ENCODE data around the gene KRT13. TPM values are rescaled to one million over a fixed set of nuclear protein-coding genes. Genes with fewer than 3 reads are reported as not detected.

KRT13 gene
- total RNA-seq, 2 donors from 2014 or later: not detected

- Histone ChIP-seq H3K36me3 (ENCODE audit: control insufficient read depth, insufficient read depth, low read length) (no peaks in the 10 kb centered on the region), H3K4me3 (ENCODE audit: low read length) (no peak overlapping the region), H3K9ac (ENCODE audit: extremely low read depth, low read length, poor library complexity, severe bottlenecking) (no peak overlapping the region), H3K27me3 (ENCODE audit: control insufficient read depth, insufficient read depth, low read length, poor library complexity, severe bottlenecking) (no peaks in the 10 kb centered on the region), H3K9me3 (ENCODE audit: control insufficient read depth, low read length) (no peaks in the 10 kb centered on the region), H3K4me1 (ENCODE audit: control insufficient read depth, insufficient read depth, low read length) (peaks cover 20% of the 10 kb centered on the region), H3K27ac (ENCODE audit: low read depth, low read length) (no peak overlapping the region)
- Mint-ChIP-seq H3K27me3 (ENCODE audit: insufficient read depth) (no peaks in the 10 kb centered on the region), H3K36me3 (ENCODE audit: low read depth) (no peaks in the 10 kb centered on the region), H3K27ac (peak overlapping the region; percentile 88), H3K4me1 (peaks cover 80% of the 10 kb centered on the region), H3K9me3 (no peaks in the 10 kb centered on the region), H3K4me3 (no peak overlapping the region)
- WGBS, 2 experiments (ENCODE audit: insufficient coverage in 1 of 2, insufficient read length in 1 of 2): 88 to 94% methylated on average over 4 to 7 of the region's 7 CpGs
- DNase-seq: no peak
- TF ChIP-seq, protein P1, sequence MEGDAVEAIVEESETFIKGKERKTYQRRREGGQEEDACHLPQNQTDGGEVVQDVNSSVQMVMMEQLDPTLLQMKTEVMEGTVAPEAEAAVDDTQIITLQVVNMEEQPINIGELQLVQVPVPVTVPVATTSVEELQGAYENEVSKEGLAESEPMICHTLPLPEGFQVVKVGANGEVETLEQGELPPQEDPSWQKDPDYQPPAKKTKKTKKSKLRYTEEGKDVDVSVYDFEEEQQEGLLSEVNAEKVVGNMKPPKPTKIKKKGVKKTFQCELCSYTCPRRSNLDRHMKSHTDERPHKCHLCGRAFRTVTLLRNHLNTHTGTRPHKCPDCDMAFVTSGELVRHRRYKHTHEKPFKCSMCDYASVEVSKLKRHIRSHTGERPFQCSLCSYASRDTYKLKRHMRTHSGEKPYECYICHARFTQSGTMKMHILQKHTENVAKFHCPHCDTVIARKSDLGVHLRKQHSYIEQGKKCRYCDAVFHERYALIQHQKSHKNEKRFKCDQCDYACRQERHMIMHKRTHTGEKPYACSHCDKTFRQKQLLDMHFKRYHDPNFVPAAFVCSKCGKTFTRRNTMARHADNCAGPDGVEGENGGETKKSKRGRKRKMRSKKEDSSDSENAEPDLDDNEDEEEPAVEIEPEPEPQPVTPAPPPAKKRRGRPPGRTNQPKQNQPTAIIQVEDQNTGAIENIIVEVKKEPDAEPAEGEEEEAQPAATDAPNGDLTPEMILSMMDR (conservative IDR thresholded peaks at IDR 0.05): no peak
Measured at GRCh38 chr17:41536741-41537613, 31.6 kb upstream of the KRT13 start.

DNA sequence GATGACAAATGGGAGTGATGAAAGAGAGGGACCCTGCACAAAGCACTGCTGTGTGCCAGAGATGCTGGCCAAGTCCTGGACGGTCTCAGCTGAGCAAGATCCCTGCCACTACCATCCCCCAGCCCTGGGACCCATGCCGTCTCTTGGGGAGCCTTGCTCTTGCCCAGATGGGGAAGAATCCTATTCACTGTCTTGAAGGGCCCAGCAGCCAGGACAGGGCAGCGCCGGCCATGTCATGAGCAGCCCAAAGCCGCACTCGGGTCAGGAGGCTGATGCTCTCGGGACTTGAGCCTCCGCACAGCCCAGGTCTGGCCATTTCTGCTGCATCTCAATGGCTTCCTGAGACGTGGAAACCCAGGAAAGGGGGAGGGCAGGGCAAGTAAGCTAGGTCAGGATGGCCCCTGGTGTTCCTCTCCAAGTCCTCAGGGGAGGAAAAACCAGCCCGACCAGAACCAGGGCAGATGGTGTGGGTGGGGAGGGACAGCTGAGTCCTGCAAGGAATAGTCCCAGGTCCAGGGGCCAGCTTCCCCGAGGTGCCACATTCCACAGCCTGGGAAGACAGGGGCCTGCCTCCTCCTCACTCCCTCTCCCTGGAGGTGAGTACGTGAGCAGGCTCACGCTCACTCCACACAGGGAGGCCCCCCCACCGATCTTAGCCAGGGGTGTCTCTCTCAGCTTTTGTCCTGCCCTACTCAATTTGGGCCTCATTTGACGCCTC, 30.5 kb upstream of the KRT13 start:
- H3K27ac ChIP-seq (ENCODE audit: low read depth, low read length): no peak overlapping the region
- 75 to 89% methylated on average over 8 to 15 of the region's 15 CpGs for WGBS, 2 experiments (ENCODE audit: insufficient coverage in 1 of 2, insufficient read length in 1 of 2)
- peaks cover 24% of the 10 kb centered on the region for H3K4me1 ChIP-seq (ENCODE audit: control insufficient read depth, insufficient read depth, low read length)
- H3K4me1 Mint-ChIP-seq: peaks cover 80% of the 10 kb centered on the region
- H3K36me3 Mint-ChIP-seq (ENCODE audit: low read depth): no peaks in the 10 kb centered on the region
- H3K27me3 ChIP-seq (ENCODE audit: control insufficient read depth, insufficient read depth, low read length, poor library complexity, severe bottlenecking): no peaks in the 10 kb centered on the region
- no peak overlapping the region for H3K9ac ChIP-seq (ENCODE audit: extremely low read depth, low read length, poor library complexity, severe bottlenecking)
- no peaks in the 10 kb centered on the region for H3K27me3 Mint-ChIP-seq (ENCODE audit: insufficient read depth)
- TF ChIP-seq, protein P1 (conservative IDR thresholded peaks at IDR 0.05): no peak
- H3K4me3 ChIP-seq (ENCODE audit: low read length): no peak overlapping the region
- peak; percentile 95 for DNase-seq
- H3K4me3 Mint-ChIP-seq: no peak overlapping the region
- no peaks in the 10 kb centered on the region for H3K9me3 Mint-ChIP-seq
- H3K36me3 ChIP-seq (ENCODE audit: control insufficient read depth, insufficient read depth, low read length): no peaks in the 10 kb centered on the region
- no peaks in the 10 kb centered on the region for H3K9me3 ChIP-seq (ENCODE audit: control insufficient read depth, low read length)
- H3K27ac Mint-ChIP-seq: no peak overlapping the region

GRCh38 chr17:41534899-41535546, 29.6 kb upstream of the KRT13 start:
- Histone ChIP-seq H3K9me3 (ENCODE audit: control insufficient read depth, low read length) (no peaks in the 10 kb centered on the region), H3K27ac (ENCODE audit: low read depth, low read length) (no peak overlapping the region), H3K4me3 (ENCODE audit: low read length) (no peak overlapping the region), H3K27me3 (ENCODE audit: control insufficient read depth, insufficient read depth, low read length, poor library complexity, severe bottlenecking) (no peaks in the 10 kb centered on the region), H3K4me1 (ENCODE audit: control insufficient read depth, insufficient read depth, low read length) (peaks cover 28% of the 10 kb centered on the region), H3K9ac (ENCODE audit: extremely low read depth, low read length, poor library complexity, severe bottlenecking) (no peak overlapping the region), H3K36me3 (ENCODE audit: control insufficient read depth, insufficient read depth, low read length) (no peaks in the 10 kb centered on the region)
- Mint-ChIP-seq H3K9me3 (no peaks in the 10 kb centered on the region), H3K4me3 (no peak overlapping the region), H3K36me3 (ENCODE audit: low read depth) (no peaks in the 10 kb centered on the region), H3K27ac (no peak overlapping the region), H3K4me1 (peaks cover 76% of the 10 kb centered on the region), H3K27me3 (ENCODE audit: insufficient read depth) (no peaks in the 10 kb centered on the region)
- WGBS, 2 experiments (ENCODE audit: insufficient coverage in 1 of 2, insufficient read length in 1 of 2): 81 to 95% methylated on average over 2 to 7 of the region's 7 CpGs
- DNase-seq: peak; percentile 53
- TF ChIP-seq, protein P1 (conservative IDR thresholded peaks at IDR 0.05): peak; percentile 44
